ENCODE results near the gene GRID1.

GRCh38 chr10:86225103-86225782 is 141.4 kb downstream of the GRID1 start:
- TF ChIP-seq YY1 (IDR thresholded peaks at IDR 0.05; ENCODE audit: insufficient read depth, insufficient read length) (no peak), ZNF274 (IDR thresholded peaks at IDR 0.05; ENCODE audit: low read depth, low read length) (no peak)
